ENCODE results near the gene LRRC8E.

The LRRC8E gene

GRCh38 chr19:7859831-7860713, 28.2 kb upstream of the LRRC8E start:
- TF ChIP-seq GATA3 (IDR thresholded peaks at IDR 0.05; ENCODE audit: low read depth, low read length) (no peak), GATA2 (IDR thresholded peaks at IDR 0.05; ENCODE audit: low read depth, low read length) (no peak)

GRCh38 chr19:7860714-7861618, 27.3 kb upstream of the LRRC8E start:
- TF ChIP-seq GATA3 (IDR thresholded peaks at IDR 0.05; ENCODE audit: low read depth, low read length) = no peak
- TF ChIP-seq GATA2 (IDR thresholded peaks at IDR 0.05; ENCODE audit: low read depth, low read length) = no peak

- no peak for TF ChIP-seq GATA3 (IDR thresholded peaks at IDR 0.05; ENCODE audit: low read depth, low read length)
- no peak for TF ChIP-seq GATA2 (IDR thresholded peaks at IDR 0.05; ENCODE audit: low read depth, low read length)
These were observed 26.5 kb upstream of the LRRC8E start for GRCh38 chr19:7861619-7862412.

GRCh38 chr19:7862413-7862951, 25.8 kb upstream of the LRRC8E start:
- TF ChIP-seq GATA3 (IDR thresholded peaks at IDR 0.05; ENCODE audit: low read depth, low read length) = no peak

- no peak for TF ChIP-seq GATA2 (IDR thresholded peaks at IDR 0.05; ENCODE audit: low read depth, low read length)
- TF ChIP-seq GATA3 (IDR thresholded peaks at IDR 0.05; ENCODE audit: low read depth, low read length) = no peak
These were observed 24.9 kb upstream of the LRRC8E start for GRCh38 chr19:7863157-7863970.

GRCh38 chr19:7863971-7864689, 24.2 kb upstream of the LRRC8E start:
- TF ChIP-seq GATA3 (IDR thresholded peaks at IDR 0.05; ENCODE audit: low read depth, low read length) = no peak
- TF ChIP-seq GATA2 (IDR thresholded peaks at IDR 0.05; ENCODE audit: low read depth, low read length) = no peak

- TF ChIP-seq GATA2 (IDR thresholded peaks at IDR 0.05; ENCODE audit: low read depth, low read length) = no peak
- TF ChIP-seq GATA3 (IDR thresholded peaks at IDR 0.05; ENCODE audit: low read depth, low read length) = no peak
These were observed 23.6 kb upstream of the LRRC8E start for GRCh38 chr19:7864690-7865074.

- TF ChIP-seq GATA2 (IDR thresholded peaks at IDR 0.05; ENCODE audit: low read depth, low read length) = no peak
- no peak for TF ChIP-seq GATA3 (IDR thresholded peaks at IDR 0.05; ENCODE audit: low read depth, low read length)
These were observed 22.9 kb upstream of the LRRC8E start for GRCh38 chr19:7865262-7865911.

GRCh38 chr19:7866399-7867091, 21.8 kb upstream of the LRRC8E start:
- TF ChIP-seq GATA2 (IDR thresholded peaks at IDR 0.05; ENCODE audit: low read depth, low read length) (no peak), GATA3 (IDR thresholded peaks at IDR 0.05; ENCODE audit: low read depth, low read length) (no peak)

- no peak for TF ChIP-seq GATA3 (IDR thresholded peaks at IDR 0.05; ENCODE audit: low read depth, low read length)
- TF ChIP-seq GATA2 (IDR thresholded peaks at IDR 0.05; ENCODE audit: low read depth, low read length) = no peak
These were observed 21.0 kb upstream of the LRRC8E start for GRCh38 chr19:7867092-7867844.

- no peak for TF ChIP-seq GATA3 (IDR thresholded peaks at IDR 0.05; ENCODE audit: low read depth, low read length)
- no peak for TF ChIP-seq GATA2 (IDR thresholded peaks at IDR 0.05; ENCODE audit: low read depth, low read length)
These were observed 20.0 kb upstream of the LRRC8E start for GRCh38 chr19:7868326-7868670.
